ENCODE data around the gene C1QTNF9B.
"Not testable (repeated sequence)": the region's sequence is repeated elsewhere in the genome, so short reads cannot be mapped to it uniquely, and the experiment has no call there.

DNA sequence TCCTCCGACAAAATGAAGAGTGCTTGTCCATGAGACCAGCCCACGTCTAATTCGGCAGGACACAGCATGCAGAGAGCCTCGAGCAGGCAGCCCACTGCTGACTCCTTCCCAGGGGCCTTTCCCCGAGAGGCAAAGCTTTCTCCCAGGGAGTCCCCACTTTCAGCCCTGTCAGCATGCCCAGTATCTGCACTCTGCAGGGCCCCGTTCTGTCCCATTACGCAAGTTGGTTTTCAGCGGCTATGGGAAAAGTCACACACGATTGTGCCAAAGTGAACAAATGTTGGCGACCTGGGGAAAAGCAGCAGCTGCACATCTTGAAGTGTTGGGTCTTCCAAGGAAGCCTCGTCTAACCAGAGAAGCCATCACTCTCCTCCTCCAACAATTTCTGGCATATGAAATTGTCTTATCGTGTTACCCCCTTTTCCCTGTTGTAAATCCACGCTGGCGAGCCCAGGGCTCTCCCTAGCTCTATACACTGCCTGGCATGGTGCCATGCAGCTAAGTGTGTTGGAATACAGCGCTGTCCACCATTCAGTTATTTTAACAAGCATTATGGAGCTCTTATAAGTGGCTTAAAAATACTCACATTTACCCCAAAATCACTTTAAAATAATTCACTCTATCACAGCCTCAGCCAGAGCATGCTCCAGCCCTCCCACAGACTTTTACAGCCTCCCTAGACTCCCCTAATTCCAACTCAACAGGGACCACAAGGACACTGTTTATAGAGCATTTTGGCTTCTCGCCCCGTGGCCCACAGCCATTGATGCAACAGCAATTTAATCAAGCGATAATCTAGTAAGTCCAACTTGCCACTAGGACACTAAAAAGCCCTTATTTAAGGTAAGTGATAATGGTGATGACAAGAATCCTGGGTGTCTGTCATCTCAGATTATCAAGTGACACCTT lies 16.6 kb downstream of the C1QTNF9B start:
- TF ChIP-seq, protein P1, sequence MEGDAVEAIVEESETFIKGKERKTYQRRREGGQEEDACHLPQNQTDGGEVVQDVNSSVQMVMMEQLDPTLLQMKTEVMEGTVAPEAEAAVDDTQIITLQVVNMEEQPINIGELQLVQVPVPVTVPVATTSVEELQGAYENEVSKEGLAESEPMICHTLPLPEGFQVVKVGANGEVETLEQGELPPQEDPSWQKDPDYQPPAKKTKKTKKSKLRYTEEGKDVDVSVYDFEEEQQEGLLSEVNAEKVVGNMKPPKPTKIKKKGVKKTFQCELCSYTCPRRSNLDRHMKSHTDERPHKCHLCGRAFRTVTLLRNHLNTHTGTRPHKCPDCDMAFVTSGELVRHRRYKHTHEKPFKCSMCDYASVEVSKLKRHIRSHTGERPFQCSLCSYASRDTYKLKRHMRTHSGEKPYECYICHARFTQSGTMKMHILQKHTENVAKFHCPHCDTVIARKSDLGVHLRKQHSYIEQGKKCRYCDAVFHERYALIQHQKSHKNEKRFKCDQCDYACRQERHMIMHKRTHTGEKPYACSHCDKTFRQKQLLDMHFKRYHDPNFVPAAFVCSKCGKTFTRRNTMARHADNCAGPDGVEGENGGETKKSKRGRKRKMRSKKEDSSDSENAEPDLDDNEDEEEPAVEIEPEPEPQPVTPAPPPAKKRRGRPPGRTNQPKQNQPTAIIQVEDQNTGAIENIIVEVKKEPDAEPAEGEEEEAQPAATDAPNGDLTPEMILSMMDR (conservative IDR thresholded peaks at IDR 0.05): not testable (repeated sequence)
- not testable (repeated sequence) for TF ChIP-seq EZH2 (IDR thresholded peaks at IDR 0.05; ENCODE audit: low read depth)

Data from PC-9 (cell line).